Kidney epithelial cell (primary cell): ENCODE measurements around the gene TM4SF18. TPM values are rescaled to one million over a fixed set of nuclear protein-coding genes. Genes with fewer than 3 reads are reported as not detected.

Source experiments
- DNase-seq: peaks from one replicate; pipeline ENCODE4 v3.0.0-alpha.2; 2010; ENCODE audit warnings: low read depth
- H3K27me3 ChIP-seq: 2 replicates; pipeline ENCODE4 v1.6.0; 2011; ENCODE audit warnings: low read length; ENCODE audit not compliant: control insufficient read depth, insufficient read depth
- H3K36me3 ChIP-seq: 2 replicates; pipeline ENCODE4 v1.5.1; 2011; ENCODE audit warnings: low read length; ENCODE audit not compliant: control insufficient read depth, insufficient read depth
- H3K4me3 ChIP-seq: 2 replicates; pipeline ENCODE4 v1.5.1; 2011; ENCODE audit warnings: low read depth, mild to moderate bottlenecking, control low read depth, low read length
- total RNA-seq: library from RNA; depleted of rRNA; stranded (reverse); fragments of >200 nt; gene quantifications from 2 replicates; pipeline ENCODE4 v1.2.3, GENCODE V29; 2015
- TF ChIP-seq, protein P1 (sequence below): IDR thresholded peaks from 2 replicates; pipeline ENCODE4 v1.5.1; 2011; ENCODE audit warnings: mild to moderate bottlenecking, moderate library complexity, low read length, control low read depth, inconsistent platforms; ENCODE audit not compliant: insufficient read depth, poor library complexity, severe bottlenecking

TM4SF18 gene
- total RNA-seq, 1 donor from 2014 or later = not detected

DNA sequence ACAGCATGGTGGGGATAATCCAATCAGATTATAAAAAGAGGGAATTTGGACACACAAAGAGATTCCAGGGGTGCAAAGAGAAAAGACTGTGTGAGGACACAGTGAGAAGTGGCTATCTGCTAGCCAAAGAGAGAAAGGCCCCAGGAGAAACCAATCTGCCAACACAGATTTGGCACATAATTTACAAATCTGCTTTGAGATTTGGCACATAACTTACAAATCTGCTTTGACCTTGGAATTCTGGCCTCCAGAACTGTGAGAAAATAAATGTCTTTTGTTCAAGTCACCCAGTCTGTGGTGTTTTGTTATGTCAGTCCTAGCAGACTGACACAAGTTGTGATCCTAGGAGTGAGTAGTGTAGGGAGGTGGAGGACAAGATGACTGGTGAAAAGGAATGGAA lies 3.5 kb upstream of the TM4SF18 start:
- H3K36me3 ChIP-seq = no peaks in the 10 kb centered on the region
- TF ChIP-seq, protein P1, sequence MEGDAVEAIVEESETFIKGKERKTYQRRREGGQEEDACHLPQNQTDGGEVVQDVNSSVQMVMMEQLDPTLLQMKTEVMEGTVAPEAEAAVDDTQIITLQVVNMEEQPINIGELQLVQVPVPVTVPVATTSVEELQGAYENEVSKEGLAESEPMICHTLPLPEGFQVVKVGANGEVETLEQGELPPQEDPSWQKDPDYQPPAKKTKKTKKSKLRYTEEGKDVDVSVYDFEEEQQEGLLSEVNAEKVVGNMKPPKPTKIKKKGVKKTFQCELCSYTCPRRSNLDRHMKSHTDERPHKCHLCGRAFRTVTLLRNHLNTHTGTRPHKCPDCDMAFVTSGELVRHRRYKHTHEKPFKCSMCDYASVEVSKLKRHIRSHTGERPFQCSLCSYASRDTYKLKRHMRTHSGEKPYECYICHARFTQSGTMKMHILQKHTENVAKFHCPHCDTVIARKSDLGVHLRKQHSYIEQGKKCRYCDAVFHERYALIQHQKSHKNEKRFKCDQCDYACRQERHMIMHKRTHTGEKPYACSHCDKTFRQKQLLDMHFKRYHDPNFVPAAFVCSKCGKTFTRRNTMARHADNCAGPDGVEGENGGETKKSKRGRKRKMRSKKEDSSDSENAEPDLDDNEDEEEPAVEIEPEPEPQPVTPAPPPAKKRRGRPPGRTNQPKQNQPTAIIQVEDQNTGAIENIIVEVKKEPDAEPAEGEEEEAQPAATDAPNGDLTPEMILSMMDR = no peak
- no peak overlapping the region for H3K4me3 ChIP-seq
- H3K27me3 ChIP-seq = no peaks in the 10 kb centered on the region
- DNase-seq = no peak

GRCh38 chr3:149332771-149333170 lies 665 bp downstream of the TM4SF18 start:
- no peak for DNase-seq
- Histone ChIP-seq H3K4me3 (no peak overlapping the region), H3K27me3 (no peaks in the 10 kb centered on the region), H3K36me3 (no peaks in the 10 kb centered on the region)
- TF ChIP-seq, protein P1 = no peak

GRCh38 chr3:149332227-149332765 lies 1.1 kb downstream of the TM4SF18 start:
- TF ChIP-seq, protein P1 = no peak
- no peaks in the 10 kb centered on the region for H3K27me3 ChIP-seq
- H3K36me3 ChIP-seq = no peaks in the 10 kb centered on the region
- DNase-seq = no peak
- H3K4me3 ChIP-seq = no peak overlapping the region

- Histone ChIP-seq H3K27me3 (no peaks in the 10 kb centered on the region), H3K4me3 (no peak overlapping the region), H3K36me3 (no peaks in the 10 kb centered on the region)
- TF ChIP-seq, protein P1 = no peak
- DNase-seq = no peak
Observed at GRCh38 chr3:149331396-149331795, 2.0 kb downstream of the TM4SF18 start.

DNA sequence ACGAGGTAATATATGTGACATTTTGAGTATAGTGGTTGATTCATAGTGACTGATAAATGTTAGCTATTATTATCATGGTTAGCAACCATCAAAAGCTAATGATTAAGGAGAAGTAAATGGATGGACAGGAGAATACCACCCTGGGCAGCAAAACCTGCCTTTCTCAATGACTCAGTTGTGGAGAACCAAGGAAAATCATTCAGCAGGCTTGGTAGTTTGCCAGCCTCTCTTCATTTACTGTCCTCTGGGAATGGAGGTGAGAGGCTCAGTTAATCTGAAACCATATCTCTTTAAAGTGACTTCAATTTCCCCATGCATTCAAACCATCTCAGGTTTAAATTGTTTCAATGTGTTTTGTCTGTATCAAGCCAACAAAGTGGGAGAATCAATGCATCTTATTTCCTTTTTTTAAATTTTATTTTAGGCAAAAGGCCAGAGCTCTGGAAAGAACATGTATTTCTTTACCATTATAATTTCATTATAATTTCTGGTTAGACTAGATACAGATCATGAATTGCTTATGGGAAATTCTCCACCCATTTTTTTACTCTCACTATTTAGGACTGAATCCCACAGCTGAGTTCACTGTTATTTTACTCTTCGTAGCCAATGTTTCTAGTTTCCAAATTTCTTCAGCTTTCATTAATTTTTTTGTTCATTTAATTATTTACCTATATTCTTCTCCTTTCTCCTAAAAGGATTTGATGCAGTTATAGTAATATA lies 2.7 kb downstream of the TM4SF18 start:
- H3K36me3 ChIP-seq = no peaks in the 10 kb centered on the region
- H3K4me3 ChIP-seq = no peak overlapping the region
- TF ChIP-seq, protein P1 = no peak
- H3K27me3 ChIP-seq = no peaks in the 10 kb centered on the region
- no peak for DNase-seq

DNA sequence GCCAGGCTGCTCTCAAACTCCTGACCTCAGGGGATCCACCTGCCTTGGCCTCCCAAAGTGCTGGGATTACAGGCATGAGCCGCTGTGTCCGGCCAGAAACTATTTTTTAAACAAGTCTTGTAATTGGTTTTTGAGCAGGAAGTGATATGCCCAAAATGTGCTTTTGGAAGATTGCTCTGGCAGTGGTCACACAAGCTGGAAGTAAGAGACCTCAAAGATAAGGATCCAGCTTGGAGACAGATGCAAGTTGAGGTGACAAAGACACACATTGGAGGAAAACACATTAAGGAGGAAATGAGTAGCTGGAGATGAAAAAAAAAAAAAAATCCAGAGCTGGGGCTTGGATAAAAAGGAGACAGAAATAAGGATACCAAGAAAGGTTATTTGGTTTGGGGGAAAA lies 6.3 kb downstream of the TM4SF18 start:
- TF ChIP-seq, protein P1 = no peak

More for the DNA sequence above, 6.3 kb downstream of the TM4SF18 start:
- no peak for DNase-seq
- Histone ChIP-seq H3K36me3 (no peaks in the 10 kb centered on the region), H3K4me3 (no peak overlapping the region), H3K27me3 (no peaks in the 10 kb centered on the region)
